DMS53 treated with DMSO at 0.1 percent for 48 hours (cell line): ENCODE results near the gene SPINK5.

ENCODE experiments used
- DNase-seq: peaks from one replicate; lab custom pipeline; 2025; ENCODE audit not compliant: unreplicated experiment; lab: John Stamatoyannopoulos, UW

SPINK5 gene

DNA sequence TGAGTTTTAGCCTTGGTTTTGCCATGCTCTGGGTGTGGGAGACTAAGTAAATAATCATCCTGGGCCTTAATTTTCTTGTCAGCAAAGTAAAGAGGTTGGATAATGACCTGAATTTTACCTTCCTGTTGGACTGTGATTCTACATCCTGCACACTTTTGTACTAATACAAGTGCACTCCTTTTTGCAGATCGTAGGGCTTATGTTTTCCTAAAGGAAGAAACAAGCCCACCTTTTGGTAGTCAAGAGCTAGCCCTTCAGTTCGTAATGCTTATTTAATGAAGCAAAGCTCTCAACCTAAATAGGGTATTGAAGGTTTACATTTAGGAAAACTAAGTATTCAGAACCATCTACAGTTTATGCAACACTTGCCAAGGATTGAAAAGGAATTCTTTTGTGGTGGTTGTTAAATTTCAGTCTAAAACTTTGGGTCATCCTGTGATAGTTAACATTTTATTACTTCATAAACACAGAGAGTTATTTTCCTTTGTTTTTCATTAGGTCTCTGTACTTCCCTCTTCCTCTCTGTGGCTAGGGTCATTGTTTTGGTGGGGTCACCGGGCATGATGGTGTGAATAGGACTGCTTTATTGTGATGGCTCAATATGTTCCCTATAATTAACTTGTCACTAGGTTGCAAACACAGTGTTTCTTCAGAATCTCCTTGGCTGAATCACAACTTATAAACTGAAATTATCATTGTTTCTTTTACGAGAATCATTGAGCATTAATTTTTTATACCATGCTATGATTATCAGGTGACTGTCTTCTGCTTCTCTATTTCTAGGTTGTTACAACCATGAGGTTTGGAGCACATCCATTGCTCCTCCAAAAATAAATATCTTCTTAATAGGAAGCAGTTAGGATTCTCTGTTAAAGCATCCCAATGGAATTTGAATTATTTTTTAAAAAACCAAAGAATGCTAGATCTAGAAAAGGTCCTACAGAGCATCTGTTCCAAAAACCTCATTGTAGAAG lies 28.5 kb downstream of the SPINK5 start:
- DNase-seq, result no peak

DNA sequence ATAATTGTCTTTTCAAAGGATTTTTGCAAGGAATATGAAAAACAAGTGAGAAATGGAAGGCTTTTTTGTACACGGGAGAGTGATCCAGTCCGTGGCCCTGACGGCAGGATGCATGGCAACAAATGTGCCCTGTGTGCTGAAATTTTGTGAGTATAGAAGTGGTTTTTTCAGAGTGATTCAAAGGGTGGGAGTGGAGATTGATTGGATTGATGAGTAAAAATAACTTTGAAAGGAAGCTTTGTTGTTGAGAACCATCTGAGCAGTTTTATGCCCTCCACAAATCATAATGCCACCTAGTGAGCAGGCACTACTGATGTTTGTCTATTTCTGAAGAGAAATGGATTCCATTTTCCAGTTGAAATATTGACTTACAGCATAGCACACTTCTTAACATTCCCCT lies 30.6 kb downstream of the SPINK5 start:
- DNase-seq, result no peak

DNA sequence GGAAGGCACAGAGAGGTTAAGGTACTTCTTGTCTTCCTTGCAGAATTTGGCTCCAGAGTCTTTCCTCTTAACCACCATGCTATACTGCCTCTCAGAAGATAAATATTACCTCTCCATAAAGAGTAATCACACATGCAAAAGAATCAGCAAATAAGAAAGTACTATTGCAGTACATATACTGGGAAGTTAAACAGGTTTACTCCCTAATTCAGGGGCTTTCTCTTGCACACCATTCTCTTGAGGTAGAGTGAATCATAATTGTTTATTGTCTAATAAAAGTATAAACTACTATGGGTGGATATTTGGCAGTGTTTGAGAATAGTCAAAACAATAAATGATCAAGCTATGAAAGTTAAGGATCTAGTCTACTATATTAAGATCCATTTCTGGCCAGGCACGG lies 40.4 kb downstream of the SPINK5 start:
- no peak for DNase-seq

DNA sequence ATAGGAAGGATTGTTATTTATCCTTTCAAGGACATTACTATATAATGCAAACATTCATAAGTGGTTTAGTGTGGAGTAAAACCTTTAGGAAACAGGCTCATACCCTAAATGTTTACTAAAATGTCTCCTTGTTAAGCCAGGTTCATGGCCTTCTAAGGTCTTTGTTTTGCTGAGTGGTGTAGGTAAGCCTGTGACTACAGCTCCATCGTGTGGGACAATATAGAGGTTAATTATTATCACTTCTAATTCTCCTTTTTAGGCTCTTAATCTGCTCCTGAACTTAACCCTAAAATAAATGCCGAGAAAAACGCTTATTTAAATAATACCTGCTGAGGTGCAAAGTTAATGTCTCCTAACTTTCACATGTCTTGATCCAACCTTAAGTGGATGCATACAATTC lies 43.8 kb downstream of the SPINK5 start:
- peak; percentile 47 for DNase-seq

DNA sequence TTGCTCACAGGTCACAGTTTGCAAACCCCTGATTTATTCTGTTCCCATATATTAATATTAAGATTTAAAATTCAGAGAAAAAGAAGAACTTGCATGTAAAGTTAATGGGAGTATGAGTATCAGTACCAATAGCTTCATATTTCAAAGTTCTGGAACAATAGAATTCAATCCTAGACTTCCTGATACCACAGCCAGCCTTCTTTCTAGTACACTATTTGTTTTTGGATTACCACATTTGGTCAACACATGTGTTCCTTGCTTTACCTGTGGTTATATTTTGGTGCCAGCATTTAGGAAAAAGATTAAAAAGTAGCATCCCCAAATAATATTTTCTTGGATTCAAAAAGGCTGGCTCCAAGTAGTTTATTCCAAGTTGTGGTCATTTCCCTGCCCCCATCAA lies 49.5 kb downstream of the SPINK5 start:
- peak; percentile 24 for DNase-seq

DNA sequence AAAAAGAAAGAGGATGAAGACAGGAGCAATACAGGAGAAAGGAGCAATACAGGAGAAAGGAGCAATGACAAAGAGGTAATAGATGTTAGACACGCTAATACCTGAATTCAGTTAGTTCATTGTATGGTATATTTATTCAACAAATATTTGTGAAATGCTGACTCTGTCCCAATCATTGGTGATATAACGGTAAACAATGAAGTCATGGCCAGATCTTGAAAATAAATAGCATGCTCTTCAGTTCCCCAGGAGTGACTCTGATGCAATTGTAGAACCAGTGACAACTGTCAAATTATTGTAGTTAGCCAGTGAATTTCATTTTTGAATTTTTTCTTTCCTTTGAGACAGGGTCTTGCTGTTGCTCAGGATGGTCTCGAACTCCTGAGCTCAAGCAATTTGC lies 56.5 kb downstream of the SPINK5 start:
- DNase-seq, result peak; percentile 30

DNA sequence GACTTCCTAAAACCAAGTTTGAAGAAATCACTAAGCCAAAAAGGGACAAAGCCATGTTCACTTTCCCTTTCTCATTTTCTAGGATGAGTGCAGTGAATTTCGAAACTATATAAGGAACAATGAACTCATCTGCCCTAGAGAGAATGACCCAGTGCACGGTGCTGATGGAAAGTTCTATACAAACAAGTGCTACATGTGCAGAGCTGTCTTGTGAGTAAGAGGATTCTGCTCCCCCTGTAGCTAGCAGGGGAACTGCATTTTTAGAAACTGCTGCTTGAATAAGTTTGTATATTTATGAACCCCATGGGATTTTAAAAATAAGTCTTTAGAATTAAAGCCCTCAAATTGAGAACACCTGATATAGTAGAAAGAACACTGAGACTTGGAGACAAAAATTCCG lies 61.9 kb downstream of the SPINK5 start:
- DNase-seq, result no peak

DNA sequence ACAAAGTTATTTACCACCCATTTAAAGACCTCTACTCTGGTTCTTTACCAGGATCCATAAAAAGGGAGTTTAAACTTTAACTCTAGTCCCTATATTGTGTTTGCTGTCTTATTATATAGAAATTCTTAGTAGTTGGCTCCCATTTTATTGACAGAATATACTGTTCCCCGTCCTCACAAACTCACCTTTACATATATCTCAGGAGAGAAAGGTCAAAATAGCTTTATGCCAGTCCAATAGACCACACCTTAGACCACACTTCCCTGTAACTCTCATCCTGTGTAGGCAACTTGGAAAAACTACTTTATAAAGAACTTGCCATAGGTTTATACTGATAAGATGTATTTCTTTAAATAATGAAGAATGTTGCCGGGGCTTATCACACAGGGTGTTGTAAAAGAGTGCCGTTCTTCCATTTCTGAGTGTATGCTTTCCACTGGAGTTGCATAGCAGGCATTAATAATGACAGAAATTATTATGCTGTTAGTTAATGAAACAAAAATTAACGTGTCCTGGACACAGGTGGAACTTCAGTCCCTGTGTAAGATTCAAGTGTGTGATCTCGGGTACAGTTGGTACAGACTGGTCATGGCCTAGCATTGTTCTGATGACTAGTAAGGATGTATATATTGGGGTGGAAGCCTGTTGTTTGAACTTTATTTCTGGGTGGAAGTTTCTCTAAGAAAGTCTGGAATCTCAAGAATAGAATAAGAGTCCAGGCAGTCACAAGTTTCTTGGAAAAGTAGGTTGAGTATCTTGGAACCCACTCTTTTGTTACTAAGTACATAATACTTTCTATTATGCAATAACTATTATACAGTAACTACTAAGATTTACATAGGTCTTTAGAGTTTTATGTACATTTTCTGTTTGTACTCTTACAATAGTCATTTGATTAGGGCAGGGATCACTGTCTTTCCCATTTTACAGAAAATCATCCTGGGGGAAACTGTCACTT lies 71.6 kb downstream of the SPINK5 start:
- DNase-seq, result no peak

DNA sequence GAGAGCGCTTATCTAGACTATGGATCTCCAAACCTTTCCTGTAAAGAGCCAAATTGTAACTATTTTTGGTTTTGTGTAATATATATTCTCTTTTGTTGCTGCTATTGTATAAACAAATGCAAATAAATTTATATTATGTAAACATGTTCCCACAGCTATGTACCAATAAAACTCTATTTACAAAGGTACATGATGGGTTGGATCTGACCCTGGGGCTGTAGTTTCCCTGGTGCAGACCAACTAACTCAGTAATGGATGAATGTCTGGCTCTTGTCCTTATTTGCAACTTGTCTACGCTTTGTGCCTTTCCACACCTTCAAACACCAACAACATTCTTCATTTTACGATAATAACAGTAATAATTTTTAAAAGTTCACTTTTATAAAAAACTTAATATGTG lies 77.1 kb downstream of the SPINK5 start:
- no peak for DNase-seq

DNA sequence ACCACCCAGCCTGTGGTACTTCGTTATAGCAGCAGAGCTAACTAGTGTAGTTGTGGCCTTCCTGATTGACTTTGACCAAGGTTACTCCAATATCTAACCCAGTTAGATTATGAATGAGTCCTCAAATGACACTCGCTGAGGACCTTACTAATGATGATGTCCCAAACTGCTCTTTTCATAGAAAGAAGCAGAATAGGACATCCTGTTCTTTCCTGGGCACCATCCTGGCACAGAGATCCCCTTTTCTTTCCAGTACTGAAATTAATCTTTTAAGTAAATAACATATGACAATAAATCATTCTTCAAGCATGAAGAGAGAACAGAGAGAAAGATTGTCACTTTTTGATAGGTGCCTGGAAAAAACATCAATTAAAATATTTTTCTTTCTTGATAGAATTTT lies 77.9 kb downstream of the SPINK5 start:
- DNase-seq, result no peak

DNA sequence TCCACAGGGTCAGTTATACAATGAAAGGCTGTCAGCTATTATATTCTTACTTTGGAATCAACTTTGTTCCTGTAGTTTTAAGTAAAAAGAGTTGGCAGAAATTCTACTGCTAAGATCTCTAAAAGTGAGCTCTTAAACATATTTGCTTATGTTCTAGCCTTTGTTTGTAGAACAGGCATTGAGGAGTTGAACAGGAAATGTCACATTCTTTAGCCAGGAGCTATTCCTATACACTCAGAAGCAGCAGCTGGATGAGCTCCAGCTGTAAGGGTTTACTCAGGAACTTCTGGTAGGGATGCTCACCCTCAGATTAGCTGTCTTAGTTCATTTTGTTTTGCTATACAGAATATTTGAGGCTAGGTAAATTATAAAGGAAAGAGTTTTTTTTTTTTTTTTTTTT lies 82.1 kb downstream of the SPINK5 start:
- peak; percentile 96 for DNase-seq

DNA sequence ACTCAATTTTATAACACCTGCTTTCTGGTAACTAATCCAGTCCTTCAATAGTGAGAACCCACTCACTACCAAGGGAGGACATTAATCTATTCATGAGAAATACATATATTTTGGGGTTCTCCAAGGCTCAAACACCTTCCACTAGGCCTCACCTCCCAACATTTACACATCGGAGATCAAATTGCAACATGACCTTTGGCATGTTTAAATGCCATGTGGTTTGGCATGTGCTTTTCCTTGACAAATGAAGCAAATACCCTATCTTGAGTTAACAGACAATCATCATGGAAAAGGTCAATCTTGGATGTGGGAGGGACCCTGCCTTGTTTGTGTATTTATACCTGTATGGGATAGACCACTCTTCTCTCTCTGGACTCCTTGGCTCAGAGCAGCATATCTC lies 82.7 kb downstream of the SPINK5 start:
- DNase-seq, result peak; percentile 37

DNA sequence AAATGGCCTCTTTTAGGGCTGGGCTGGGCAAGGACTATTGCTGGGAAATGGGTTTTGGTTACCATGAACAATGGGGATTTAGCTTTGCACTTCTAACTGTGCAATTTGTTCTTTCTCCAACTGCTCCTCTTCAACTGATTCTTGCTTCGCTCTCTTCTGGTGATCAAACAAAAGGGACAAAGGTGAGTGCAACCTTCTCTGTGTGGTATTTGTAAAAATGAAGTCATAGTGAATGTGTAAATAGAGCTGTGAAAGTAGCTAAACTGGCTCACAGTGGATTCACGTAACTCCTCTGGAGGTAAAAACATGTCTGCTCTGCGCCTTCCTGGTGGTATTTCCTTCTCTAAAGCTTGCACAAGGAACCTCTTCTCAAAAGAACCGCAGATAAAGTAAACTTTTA lies 83.6 kb downstream of the SPINK5 start:
- peak; percentile 96 for DNase-seq

DNA sequence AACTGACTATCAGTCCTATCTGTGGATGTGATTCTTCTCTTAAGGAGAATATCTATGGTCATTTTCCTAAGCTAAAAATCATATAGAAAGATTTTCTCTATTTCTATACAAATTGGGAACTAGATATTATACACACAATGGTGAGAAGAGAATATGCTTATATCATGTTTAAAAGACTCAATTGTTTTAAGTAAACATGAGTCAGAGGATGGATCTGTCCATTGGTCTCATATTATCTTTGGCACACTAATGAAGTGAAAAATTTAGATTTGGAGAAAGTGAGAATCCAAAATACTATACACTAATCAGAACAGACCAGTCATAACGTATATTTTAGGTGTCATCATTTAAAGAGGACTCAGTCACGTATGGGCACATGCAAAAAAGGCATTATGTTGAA lies 88.1 kb downstream of the SPINK5 start:
- no peak for DNase-seq

DNA sequence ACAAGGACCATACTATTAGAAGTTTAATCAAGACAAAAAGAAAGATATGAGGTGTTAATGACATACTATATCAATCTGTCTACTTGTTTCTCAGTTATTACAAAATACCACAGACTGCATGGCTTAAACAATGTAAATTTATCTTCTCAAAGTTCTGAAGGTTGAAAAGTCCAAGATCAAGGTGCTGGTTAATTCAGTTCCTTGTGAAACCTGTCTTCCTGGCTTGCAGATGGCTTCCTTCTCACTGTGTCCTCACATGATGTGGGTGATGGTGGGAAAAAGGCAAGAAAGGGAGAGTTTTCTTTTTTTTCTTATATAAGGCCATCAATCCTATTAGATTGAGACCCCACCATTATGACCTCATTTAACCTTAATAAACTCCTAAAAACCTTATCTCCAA lies 89.0 kb downstream of the SPINK5 start:
- DNase-seq, result no peak

DNA sequence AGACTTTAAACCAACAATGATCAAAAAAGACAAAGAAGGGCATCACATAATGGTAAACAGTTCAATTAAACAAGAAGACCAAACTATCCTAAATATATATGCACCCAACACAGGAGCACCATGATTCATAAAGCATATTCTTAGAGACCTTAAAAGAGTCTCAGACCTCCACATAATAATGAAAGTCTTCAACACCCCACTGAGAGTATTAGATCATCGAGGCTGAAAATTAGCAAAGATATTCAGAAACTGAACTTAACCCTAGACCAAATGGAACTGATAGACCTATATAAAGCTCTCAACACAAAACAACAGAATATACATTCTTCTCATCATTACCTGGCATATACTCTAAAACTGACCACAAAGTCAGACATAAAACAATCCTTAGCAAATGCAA lies 92.8 kb downstream of the SPINK5 start:
- DNase-seq, result no peak

DNA sequence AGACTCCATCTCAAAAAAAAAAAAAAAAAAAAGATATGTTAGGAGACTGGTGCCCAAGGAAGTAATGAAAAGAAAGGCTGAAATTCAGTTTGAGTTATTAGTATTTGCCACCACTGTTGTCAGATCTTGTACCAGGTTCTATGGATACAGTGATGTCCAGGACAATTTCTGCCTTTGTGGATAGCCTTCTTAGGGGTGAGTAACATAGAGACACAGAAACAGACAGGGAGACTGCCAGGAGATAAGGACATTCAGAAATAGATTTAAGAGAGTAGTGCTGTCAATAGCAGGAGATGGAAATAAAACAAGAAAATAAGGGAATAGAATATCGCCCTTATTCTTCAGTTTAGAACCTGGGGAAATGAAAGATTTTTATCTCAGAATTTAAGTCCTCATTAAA lies 98.3 kb downstream of the SPINK5 start:
- no peak for DNase-seq

DNA sequence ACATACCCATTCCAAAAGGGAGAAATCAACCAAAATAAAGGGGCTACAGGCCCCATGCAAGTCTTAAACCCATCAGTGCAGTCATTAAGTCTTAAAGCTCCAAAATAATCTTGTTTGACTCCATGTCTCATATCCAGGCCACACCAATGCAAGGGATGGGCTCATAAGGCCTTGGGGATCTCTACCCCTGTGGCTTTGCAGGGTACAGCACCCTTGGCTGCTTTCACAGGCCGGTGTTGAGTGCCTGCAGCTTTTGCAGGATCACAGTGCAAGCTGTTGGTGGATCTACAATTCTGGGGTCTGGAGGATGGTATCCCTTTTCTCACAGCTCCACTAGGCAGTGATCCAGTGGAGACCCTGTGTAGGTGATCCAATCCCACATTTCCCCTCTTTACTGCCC lies 99.6 kb downstream of the SPINK5 start:
- no peak for DNase-seq

DNA sequence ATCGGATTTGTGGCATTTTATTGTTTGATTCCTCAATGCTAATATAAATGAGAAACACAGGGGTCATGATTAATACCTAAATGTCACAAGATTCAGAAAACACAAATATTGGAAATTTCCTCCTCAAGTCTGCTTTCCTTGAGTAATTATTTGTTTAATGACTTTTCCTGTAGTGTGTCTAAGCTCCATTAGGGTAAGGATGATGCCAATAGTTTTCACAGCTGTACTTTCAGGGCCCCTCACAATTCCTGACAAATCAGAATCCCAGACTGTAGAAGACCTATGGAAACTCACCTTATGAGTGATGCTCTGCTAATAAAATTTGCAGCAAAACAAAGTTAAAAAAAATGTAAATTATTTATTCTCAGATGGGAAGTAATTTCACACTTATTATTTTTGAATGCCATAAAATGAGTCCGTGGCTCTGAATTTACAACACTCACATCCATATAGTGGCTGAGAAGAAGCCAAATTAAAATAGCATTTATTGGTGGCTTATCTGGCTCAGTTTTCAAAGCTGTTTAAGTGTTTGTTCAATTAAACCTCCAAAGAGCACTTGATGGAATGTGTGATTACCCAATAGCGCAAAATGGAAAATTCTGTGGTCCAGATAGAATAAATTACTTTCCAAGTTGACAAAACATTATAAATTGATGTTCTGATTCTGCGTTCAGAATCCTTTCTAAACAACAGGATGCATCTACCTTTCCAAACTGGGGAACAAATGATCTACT lies 102.9 kb downstream of the SPINK5 start:
- DNase-seq, result no peak

DNA sequence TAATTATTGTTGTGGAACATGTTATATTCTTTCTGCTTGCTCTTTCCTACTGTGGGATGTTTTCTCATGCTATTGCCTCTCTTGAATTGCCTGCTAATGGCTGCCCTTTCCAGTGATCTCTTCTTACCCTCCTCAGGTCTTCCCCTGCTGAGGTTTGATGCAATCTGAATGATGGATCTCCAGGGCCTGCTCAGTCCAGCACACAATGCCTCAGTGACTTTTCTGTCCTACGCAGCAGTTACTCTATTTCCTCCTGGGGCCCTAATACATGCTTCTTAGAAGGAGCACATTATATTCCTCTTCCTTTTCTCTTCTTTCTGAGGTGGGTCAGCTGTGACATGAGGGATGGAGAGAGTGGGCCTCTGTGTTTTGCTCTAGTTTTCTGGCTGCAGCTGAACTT lies 104.5 kb downstream of the SPINK5 start, which contains the start of gene SPINK14:
SPINK14 (plus strand) TSS at position 301 of the 400 bp plus-strand sequence. CDS start 1,187 bp downstream, outside the sequence.
- DNase-seq, result no peak

DNA sequence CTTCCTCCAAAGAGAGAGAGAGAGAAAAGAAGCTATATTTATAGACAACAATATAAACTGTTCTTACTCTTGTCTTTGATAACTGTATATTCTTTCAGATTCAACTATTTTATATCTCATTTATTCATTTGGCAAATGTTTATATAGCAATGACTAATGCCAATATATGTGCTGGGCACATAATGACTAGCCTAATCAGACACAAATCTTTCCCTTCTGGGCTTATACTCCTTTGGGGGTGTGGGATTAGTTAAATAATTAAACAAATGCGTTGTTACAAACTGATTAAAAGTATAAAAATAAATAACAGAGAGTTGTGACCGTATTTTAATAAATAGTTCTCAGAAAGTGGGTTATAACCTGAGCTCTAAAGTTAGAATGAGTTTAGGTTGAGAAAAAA lies 108.6 kb downstream of the SPINK5 start:
- DNase-seq, result no peak
